G401.6 (cell line): ENCODE data around the gene PPT2.
A peak's percentile ranks its signal among the peaks of the same experiment; 100 is the strongest.
"Not testable (repeated sequence)": the region's sequence is repeated elsewhere in the genome, so short reads cannot be mapped to it uniquely, and the experiment has no call there.

Source experiments
- FAIRE-seq: peaks from 2 replicates; lab custom pipeline; 2012; peaks lifted over from hg19 to GRCh38; lab: Jason Lieb, UNC

Gene PPT2

DNA sequence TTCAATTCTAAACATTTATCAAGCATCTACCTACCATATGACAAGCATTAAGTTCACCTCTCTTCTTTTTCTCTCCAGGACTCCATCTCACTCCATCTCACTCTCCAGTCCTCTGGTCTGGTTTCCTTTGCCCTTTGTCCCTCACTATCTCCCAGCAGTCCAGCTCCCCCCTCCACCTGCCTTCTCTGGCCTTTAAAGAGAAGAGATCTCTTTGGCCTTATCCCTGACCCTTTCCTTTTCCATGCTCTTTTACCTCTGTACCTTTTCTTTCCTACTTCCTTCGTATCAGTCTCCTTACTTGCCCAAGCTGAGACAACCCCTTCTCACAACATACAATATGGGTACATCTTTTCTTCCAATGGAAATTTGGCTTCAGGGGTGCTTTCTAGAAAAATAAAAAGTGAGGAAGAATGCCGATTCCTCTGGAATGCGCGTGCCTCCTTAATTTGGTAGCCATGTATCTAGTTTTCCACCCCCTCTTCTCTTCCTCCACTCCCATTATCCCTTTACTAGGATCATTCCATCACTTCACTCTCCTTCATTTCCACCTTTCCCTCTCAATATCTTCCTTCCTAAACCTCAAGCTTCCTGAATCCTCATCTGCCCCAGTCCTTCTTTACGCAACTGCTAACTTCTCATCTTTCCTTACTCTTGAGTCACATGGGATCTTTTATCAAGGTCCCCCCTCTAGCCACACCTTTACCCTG lies 22.7 kb downstream of the PPT2 start:
- no peak for FAIRE-seq

DNA sequence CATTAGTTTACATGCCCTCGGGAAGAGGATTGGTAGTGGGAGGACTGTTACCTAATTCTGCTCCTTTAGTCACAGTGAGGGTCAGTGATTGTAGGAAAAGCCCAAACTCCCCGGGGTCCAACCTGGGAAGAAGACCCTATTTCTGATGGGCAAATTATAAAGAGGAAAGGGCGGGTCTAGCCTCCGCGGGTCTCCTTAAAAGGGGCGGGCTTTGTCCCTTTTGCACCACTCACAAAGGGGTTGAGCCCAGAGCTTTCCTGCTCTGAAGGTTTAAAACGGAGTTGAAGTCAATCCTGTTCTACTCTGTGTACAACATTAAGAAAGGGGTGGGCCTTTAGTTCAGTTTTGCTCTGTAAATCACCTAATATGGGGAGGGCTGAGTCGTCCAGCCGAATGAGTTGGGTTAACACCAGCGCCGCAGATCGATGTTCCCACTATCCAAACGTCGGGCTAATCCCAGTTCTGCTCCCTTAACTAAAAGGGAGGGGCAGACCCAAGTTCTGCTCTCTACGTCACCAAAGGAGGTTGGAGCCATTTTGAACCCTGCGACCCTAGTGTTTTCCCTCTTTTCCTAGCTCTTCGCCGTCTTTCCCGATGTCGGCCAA lies 23.3 kb downstream of the PPT2 start:
- FAIRE-seq, result no peak

- peak; percentile 99 for FAIRE-seq
Observed at GRCh38 chr6:32177788-32178546, 24.0 kb downstream of the PPT2 start, which contains the start of gene RNF5. Gene RNF5, plus strand, starts transcription at chr6:32178405. Its CDS starts 107 bp downstream, at chr6:32178512.

DNA sequence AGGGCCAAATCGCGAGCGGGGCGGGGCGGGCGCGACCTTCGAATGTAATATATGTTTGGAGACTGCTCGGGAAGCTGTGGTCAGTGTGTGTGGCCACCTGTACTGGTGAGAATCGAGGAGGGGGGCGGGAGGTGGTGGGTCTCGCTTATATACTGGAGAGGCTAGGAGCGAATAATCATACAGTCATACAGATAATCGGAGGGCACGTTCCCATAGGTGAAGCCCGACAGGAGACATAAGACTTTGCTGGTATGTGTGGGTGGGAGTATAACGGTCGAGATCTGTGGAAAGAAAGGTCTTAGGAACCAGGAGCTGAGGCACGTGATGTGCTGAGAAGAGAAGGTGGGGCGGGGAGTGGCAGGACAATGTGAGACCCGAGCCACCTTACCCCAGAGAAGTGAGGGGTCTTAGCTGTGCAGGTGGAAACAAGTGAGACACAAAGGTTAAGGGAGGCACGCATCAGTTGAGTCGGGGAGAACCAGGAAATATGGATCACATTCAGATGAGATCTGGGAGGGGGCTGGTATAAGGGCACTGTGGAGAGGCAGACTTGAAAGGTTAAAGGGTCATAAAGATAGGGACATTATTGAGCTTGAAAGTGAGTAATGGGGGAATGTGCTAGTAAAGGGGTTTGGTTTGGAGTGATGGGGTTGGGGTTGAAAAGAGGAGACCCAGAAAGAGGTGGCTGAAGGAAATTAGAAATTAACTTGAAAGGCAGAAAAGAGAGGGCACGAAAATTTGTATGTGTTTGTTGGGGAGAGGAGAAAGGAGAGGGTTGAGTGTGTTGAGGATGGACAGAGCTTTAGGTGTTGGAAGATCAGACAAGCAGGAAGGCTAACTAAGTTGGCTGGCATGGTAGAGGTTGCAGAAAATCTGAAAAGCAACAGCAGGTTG lies 24.9 kb downstream of the PPT2 start:
- FAIRE-seq, result no peak

DNA sequence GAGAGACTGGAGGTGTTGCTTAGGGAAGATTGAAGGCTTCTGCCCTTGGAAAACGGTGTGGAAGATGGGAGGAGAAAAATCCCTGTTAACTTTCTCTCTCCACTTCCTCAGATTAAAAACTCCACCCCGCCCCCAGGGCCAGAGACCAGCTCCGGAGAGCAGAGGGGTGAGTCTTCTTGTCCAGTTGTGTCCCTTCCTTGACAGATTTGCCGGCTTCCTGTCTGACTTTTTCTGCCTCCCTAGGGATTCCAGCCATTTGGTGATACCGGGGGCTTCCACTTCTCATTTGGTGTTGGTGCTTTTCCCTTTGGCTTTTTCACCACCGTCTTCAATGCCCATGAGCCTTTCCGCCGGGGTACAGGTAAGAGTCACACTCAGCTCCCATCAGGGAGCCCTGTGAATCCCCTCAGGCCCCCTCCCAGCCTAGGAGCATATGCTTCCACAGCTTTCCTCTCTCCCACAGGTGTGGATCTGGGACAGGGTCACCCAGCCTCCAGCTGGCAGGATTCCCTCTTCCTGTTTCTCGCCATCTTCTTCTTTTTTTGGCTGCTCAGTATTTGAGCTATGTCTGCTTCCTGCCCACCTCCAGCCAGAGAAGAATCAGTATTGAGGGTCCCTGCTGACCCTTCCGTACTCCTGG lies 25.9 kb downstream of the PPT2 start:
- FAIRE-seq, result no peak

- no peak for FAIRE-seq
Observed at GRCh38 chr6:32181148-32181702, 27.3 kb downstream of the PPT2 start.

GRCh38 chr6:32181915-32182529 lies 28.1 kb downstream of the PPT2 start:
- FAIRE-seq, result no peak

DNA sequence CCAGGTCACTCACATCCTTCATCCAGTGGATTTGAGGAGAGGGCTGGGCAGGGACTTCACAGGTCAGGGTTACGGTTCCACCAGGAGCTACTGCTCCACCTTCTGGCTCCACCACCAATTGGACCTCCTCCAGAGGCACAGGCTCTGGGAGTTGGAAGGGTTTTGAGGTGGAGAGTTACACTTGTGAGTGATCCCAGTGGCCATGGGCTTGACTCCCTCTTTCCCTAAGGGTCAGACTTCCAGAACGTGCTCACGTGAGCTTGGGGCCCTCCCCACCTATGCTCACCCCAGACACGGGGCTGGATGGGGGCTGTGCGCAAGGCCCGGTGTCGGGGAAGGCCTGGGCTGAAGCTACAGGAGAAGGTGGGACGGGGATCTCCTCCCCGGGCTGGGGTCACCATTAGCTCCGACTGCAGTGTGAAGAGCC lies 28.6 kb downstream of the PPT2 start:
- no peak for FAIRE-seq

DNA sequence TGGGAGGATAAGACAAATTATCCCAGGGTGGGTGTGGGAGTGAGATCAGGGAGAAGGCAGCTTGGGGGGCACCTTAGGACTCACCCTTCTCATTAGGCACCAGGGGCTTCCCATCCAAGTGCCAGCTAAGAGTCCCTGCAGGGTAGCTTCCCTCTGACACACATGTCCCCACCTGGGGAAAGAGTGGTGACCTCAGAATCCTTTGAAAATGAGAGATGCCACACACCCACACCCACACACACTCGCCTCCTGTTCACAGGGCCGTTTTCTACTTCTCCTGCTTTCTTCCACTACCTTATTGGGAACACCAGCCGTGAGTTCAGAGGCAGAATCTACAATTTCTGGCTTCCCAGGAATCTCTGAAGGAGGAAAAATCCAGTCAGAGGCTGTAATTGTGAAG lies 29.1 kb downstream of the PPT2 start:
- FAIRE-seq, result no peak

DNA sequence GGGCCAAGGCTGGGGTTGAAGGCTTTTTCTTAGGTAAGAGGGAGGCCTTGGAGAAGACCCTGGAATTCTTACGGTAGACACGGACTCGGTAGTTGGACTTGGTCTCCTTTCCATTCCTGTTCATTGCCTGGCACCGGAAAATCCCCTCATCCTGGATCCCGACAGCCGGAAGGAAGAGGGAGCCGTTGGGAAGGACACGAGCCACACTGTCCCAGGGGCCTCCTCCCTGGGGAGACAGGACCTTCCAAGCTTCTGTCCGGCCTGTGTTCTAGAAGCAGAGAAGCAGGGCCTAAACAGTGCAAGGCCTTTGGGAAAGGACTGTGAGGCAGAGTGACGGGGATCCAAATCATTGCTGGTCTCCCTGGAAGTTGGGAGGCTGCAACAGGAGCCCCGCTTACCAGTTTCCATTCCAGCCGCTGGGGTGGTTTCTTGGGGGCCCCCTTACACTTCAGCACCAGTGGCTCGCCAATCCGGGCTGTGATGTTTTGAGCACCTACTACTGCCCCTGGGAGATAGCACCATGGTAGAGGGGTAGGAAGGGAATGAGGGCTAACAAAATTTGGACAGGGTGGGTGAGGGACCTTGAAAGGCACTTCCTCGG lies 29.6 kb downstream of the PPT2 start:
- FAIRE-seq, result no peak

GRCh38 chr6:32184084-32184640 lies 30.2 kb downstream of the PPT2 start, which contains the start of gene AGER:
Gene AGER, minus strand, starts transcription at chr6:32184253. Its CDS starts 31 bp downstream, at chr6:32184222.
- FAIRE-seq, result no peak

DNA sequence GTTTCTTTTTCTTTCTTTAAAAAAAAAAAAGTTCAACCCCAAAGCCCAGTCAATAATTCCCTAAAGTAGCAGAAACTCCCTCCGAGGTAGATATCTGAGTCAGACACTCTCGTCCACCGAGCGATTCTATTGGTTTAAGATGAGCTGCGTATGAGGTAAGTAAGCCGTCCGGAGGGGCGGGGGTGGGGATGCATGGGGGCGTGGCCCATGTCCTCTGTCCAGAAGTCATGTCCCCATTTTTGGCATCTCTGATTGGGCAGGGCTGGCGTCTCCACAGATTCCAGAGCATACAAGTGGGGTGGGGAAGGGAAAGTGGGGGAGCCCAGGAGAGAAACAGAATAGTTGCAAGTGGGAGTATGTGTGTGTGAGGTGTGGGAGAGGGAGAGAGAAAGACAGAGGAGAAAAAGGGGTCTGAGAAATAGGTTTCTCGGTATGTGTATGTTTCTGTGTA lies 31.8 kb downstream of the PPT2 start:
- FAIRE-seq, result peak; percentile 87

GRCh38 chr6:32186151-32186840 lies 32.4 kb downstream of the PPT2 start:
- FAIRE-seq, result not testable (repeated sequence)

- no peak for FAIRE-seq
Observed at GRCh38 chr6:32187009-32187709, 33.2 kb downstream of the PPT2 start.

DNA sequence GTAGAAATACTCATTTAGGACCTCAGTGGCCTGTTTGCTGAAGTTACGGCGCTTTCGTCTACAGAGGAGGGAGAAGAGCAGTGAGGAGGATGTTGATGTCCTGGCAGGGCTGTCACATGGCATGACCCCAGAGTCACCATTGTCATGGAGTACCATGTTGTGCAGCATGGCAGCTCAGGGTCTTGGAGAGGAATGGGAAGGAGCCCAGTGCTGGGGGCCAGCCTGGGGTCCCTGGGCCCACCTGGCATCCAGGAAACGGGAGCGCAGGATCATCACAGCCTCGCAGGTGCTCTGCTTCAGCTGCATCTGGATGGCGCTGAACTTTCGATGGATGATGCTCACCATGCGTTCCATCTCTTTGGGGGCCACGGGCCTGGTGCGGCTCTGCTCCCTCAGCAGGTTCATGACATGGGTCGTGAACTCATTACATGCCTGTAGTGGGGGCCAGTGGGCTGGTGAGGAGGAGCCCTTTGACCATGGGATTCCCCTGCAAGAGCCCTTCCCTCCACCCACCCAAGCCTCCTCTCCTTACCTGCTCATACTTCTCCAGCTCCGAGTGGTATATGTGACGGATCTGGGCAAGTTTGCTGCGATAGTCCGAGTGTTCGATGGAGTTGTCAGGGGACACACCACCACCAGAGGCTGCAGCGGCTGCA lies 33.9 kb downstream of the PPT2 start:
- not testable (repeated sequence) for FAIRE-seq

DNA sequence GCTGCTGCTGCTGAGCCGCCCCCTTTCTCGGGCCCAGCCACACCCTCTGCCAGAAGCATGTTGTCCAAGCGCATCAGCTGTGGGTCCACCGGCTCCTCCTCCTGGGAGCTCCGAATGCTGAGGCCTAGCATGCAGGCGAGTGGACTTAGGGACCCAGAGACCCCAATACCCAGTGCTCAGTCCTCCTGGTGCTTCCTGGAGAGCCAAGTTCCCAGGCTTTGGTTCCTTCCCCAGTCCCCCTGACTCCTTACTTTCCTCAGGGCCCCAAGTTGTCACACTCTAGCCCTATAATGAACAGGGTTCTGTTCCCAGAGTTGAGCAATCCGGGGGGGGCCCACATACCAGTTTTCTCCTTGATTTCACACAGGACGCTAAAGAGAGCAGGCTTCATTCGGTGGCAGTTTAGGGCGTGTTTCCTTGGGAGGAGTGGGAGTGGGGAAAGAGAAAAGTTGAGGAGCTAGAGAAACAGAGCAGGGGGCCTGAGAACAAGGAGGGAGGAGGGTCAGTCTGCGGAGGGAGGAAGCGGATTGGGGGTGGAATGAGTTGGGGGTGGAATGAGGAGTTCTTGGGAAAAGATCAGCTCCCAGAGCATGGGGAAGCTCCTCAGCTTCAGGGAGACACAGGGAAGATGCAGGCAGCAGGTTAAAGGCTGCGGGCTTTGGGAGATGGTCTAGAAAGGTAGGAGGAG lies 34.6 kb downstream of the PPT2 start:
- FAIRE-seq, result no peak

- no peak for FAIRE-seq
Observed at GRCh38 chr6:32189069-32189741, 35.3 kb downstream of the PPT2 start.
